Measurements from ENCODE around the gene BRD3.
"Not testable (repeated sequence)": the region's sequence is repeated elsewhere in the genome, so short reads cannot be mapped to it uniquely, and the experiment has no call there.

The BRD3 gene

DNA sequence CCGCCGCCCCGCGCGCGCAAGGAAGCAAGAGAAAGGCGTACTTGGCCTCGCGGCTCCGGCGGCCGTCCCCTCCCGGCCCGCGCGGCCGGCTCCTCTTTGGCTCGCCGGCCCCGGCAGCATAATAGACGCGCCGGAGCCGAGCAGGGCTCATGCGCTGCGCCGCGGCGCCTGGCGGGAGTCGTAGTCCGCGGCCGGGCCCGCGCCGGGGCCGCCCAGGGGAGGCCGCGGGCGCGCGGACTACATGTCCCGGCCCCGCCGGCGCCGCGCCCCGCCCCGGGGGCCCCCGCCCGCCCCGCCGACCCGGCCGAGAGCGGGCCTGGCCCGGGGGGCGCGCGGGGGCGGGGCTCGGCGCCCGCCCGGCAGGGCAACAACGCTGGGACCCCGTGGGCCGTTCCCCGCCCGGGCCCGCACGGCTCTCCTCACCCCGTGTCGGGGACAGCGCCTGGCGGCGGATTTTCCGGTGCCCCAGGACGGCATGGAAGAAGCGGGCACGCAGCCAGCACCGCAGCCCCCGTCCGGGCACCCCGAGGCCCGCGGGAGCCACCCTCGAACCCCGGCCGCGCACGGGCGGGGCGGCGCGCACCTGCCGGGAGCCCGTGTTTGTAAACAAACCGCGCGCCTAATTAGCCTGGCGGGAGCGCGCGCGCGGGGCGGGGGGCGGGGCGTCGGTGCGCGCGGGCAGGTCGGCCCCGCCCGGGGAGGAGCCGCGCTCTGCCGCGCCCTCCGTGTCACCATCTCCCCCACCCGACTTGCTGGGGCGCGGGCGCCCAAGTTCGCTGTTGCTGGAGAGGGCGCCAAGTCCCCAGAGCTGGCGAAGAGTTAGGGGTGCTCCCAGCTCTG, at the start of gene BRD3:
Gene BRD3, minus strand, starts transcription at position 123 of the 840 bp plus-strand sequence. CDS start 14,549 bp downstream, outside the sequence.
- DNase-seq (ENCODE audit: insufficient read length, low spot score) (peak; percentile 85), FAIRE-seq (peak; percentile 4)

DNA sequence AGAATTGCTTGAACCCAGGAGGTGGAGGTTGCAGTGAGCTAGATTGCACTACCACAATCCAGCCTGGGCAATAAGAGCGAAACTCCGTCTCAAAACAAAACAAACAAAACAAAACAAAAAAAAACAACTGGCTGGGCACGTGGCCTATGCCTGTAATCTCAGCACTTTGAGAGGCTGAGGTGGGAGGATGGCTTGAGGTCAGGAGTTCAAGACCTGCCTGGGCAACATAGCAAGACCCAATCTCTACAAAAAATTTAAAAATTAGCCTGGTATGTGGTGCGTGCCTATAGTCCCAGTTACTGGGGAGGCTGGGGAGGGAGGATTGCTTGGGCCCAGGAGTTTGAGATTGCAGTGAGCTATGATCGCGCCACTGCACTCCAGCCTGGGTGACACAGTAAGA, 44.7 kb upstream of the BRD3 start:
- DNase-seq (ENCODE audit: insufficient read length, low spot score) (no peak), FAIRE-seq (no peak)

DNA sequence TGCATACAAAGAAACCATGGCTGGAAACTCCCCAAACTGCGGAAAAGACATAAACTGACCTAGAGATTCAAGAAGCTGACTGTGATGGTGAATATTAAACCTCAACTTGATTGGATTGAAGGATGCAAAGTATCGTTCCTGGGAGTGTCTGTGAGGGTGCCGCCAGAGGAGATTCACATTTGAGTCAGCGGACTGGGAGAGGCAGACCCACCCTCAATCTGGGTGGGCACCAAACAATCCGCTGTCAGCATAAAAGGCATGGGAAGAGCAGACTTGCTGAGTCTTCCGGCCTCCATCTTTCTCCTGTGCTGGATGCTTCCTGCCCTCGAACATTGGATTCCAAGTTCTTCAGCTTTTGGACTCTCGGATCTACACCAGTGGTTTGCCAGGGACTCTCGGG, 43.2 kb upstream of the BRD3 start:
- FAIRE-seq (no peak), DNase-seq (ENCODE audit: insufficient read length, low spot score) (no peak)

DNA sequence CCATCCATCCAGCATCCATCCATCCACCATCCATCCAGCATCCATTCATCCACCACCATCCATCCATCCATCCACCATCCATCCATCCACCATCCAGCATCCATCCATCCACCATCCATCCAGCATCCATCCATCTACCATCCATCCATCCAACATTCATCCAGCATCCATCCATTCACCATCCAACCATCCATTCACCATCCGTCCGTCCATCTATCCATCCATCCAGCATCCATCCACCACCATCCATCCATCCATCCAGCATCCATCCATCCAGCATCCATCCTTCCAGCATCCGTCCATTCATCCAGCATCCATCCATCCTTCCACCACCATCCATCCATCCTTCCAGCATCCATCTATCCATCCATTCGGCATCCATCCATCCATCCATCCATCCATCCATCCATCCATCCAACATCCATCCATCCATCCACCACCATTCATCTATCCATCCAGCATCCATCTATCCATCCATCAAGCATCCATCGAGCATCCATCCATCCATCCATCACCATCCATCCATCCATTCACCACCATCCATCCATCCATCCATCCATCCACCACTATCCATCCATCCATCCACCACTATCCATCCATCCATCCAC, 35.7 kb upstream of the BRD3 start:
- FAIRE-seq (peak; percentile 62), DNase-seq (ENCODE audit: insufficient read length, low spot score) (no peak)

DNA sequence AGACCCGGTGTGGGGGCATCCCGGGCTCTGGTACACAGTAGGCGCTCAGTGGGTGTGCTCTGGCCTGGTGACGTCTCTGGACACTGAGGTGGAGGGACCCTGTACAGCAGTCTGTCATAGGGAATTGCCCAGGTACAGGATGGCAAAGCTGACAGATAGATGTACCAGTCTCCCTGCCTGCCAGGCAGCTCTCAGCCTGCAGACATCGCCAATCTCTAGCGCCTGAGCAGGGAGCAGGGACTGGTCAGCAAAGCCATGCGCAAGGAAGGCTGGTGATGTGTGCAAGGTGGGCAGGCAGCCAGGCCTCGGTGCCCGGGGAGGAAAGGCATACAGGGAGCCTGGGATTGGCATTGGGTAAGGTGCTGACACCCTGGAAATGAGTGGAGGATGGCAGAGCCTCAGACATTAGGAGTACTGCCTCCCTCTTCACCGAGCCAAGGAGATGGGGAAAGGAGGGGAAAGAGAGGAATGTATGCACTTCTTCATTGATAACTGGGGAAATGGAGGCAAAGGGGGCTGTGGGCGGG, 33.9 kb upstream of the BRD3 start:
- DNase-seq (ENCODE audit: insufficient read length, low spot score) (no peak), FAIRE-seq (no peak)

DNA sequence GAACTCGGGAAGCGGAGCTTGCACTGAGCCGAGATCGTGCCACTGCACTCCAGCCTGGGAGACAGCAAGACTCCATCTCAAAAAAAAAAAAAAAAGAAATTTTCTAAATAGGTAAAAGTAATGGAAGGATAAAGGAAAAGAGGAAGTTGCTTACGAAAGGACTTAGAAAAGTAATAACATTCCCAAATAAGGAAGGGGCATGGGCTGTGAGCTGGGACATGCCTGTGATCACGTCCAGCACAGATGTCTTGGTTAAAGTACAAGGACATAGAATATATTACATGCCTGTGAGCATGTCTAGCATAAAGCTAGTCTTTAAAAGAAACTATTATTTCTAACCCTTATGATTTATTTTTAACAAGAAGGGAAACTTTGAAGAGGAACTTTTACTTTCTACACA, 33.3 kb upstream of the BRD3 start:
- not testable (repeated sequence) for FAIRE-seq; DNase-seq (ENCODE audit: insufficient read length, low spot score)

DNA sequence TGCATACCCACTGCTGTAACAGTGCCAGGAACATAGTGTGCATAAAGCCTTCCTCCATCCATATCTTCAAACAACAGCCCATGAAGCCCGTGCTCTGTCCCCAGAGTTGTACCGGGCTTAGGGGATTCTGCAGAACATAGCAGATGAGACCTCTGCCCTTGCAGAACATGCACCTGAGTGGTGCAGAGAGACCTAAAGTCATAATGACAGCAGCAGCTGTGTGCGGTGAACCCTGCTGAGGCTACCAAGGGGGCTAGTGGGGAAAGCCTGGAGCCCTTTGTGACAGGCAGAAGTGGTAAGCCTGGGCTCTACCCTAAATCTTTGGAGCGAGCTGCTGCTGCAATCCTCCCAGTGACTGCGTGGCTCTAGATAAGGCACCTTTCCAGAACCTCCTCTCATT, 32.2 kb upstream of the BRD3 start:
- no peak for FAIRE-seq
- no peak for DNase-seq (ENCODE audit: insufficient read length, low spot score)

DNA sequence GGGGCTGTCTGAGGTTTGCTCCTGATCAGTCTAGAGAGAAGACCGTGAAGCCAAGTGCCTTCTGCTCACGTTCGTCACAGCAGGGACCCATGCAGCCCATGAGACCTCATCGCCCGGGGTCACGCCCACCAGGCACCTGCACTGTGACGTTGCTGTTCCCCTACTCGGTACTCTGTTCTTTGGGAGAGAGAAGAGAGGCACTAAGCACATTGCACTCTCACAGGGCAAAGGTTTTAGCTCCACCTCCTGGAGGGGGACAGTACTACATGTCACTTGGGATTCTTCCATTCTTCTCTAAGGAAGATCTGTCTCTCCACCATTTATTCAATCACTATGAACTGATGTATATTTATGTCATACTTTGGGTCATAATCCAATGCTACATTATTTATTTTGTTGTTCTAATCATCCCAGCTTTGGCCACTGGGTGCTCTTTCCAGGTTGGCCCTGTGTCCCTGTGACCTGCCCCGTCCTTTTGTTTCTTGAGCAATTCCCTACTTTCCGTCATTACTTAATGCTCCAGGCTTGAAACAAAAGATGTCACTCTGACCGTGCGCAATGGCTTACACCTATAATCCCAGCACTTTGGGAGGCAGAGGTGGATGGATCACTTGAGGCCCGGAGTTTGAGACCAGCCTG, 31.4 kb upstream of the BRD3 start:
- peak; percentile 54 for DNase-seq (ENCODE audit: insufficient read length, low spot score)
- no peak for FAIRE-seq

DNA sequence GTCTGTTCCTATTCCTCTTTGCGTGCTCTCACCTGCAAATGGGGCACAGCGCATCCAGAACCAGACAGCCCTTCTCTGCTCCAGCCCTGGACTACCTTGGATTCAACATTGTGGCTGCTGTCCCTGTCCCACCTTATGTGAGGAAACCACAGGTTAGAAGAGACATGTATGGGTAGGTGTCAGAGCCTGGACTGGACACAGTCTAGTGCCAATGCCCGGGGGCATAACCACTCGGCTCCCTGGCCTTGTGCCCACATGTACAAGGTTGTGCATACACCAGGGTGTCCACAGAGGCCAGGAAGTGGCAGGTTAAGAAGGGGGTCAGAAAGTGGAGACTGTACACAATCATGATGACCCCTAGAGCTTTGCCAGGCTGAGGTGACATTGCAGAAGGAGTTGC, 22.1 kb upstream of the BRD3 start:
- DNase-seq (ENCODE audit: insufficient read length, low spot score): no peak

DNA sequence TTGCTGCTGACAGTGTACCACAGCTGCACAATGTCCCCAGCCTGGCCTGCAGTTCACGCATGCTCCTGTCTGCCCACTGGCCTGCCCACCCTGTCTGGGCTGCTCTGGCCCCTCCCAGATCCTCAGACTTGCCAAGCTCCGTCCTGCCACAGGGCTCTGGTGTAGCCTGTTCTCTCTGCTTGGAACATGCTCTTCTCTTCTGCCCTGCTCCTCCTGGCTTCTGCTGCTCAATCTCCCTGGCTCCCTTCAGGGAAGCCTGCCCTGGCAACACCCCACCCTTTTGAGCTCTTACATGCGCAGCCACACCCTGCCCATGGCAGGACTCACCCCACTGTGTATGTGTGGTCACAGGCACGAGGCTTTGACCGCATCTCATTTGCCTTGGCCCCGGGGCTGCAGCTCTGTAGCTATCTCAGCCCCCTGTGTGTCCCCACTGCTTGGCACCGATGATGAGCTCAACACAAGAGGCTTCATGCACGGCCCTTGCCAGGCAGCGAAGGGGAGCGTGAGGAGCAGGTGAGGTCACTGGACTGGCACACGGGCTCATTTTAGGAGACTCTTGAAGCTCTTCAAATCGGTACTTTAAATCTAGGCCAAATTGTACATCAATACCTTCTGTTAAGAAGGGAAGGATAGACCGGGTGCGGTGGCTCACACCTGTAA, 20.4 kb upstream of the BRD3 start:
- FAIRE-seq: no peak
- DNase-seq (ENCODE audit: insufficient read length, low spot score): no peak

More for the DNA sequence above, 22.1 kb upstream of the BRD3 start:
- no peak for FAIRE-seq

DNA sequence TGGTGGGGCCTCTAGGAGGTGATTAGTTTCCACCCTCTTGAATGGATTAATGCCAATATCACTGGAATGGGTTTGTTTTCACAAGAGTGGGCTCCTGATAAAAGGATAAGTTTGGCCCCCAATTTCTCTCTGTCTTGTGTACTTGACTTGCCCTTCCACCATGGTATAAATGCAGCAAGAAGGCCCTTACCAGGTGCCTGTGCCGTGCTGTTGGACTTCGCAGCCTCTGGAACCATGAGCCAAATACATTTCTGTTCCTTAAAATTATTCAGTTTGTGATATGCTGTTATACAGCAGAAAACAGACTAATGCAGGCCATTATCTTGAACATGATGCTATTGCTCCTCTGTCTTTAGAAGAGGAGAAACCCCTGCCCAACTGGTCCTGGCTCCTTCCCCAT, 17.8 kb upstream of the BRD3 start:
- FAIRE-seq (no peak), DNase-seq (ENCODE audit: insufficient read length, low spot score) (no peak)

DNA sequence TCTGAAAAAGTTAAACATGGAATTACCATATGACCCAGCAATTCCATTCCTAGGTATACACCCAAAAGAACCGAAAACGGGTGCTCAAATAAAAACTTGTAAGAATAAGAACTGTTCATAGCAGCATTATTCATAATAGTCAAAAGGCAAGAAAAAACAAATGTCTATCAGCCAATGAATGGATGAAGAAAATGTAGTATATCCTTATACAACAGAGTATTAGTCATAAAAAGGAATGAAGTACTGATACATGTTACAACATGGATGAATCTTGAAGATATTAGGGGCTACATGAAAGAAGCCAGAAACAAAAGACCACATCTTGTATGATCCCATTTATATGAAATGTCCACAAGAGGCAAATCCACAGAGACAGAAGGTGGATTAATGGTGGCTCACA, 15.6 kb upstream of the BRD3 start:
- FAIRE-seq: no peak
- DNase-seq (ENCODE audit: insufficient read length, low spot score): no peak

DNA sequence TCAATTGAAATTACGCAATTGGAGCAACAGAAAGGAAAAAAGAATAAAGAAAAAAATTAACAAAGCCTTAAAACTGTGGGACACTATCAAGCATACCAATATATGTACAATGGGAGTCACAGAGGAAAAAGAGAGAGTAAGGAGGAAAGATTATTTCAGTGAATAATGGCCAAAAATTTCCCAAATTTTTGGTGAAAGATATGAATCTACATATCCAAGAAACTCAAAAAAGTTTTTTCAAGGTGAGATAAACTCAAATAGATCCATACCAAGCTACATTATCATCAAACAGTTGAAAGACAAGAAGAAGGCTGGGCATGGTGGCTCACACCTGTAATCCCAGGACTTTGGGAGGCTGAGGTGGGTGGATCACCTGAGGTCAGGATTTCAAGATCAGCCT, 8.8 kb upstream of the BRD3 start:
- DNase-seq (ENCODE audit: insufficient read length, low spot score) (no peak), FAIRE-seq (no peak)

DNA sequence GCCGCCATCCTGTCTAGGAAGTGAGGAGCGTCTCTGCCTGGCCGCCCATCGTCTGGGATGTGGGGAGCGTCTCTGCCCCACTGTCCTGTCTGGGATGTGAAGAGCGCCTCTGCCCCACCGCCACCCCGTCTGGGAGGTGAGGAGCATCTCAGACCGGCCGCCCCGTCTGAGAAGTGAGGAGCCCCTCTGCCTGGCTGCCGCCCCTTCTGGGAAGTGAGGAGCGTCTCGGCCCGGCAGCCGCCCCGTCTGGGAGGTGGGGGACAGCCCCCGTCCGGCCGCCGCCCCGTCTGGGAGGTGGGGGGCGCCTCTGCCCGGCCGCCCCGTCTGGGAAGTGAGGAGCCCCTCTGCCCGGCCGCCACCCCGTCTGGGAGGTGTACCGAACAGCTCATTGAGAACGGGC, 7.9 kb upstream of the BRD3 start:
- not testable (repeated sequence) for FAIRE-seq; DNase-seq (ENCODE audit: insufficient read length, low spot score)

DNA sequence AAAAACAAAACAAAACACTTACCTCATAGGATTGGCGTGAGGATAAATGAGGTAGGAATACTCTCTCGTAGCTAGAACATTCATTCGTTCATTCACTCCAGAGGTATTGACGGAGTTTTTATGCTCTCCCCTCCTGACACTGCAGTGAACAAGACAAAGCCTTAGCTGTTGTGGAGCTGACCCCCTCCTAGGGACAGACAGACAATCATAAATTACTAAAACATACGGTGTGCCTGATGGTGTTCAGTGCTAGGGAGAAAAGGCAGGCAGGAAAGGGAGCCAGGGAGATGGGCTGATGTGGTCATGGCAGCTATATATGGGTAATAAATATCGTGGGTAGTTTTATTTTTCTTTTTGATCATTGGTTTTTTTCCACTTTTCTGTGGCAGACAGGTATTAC, 5.7 kb upstream of the BRD3 start:
- no peak for DNase-seq (ENCODE audit: insufficient read length, low spot score)
- no peak for FAIRE-seq

DNA sequence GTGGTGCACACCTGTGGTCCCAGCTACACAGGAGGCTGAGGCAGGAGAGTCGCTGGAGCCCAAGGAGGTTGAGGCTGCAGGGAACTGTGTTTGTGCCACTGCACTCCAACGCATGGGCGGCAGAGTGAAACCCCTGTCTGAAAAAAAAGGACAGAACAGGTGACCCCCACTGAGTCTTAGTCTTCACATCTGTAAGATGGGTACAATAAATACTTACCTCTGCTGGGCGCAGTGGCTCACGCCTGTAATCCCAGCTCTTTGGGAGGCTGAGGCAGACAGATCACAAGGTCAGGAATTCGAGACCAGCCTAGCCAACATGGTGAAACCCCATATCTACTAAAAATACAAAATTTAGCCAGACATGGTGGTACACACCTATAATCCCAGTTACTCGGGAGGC, 4.9 kb upstream of the BRD3 start:
- not testable (repeated sequence) for FAIRE-seq; DNase-seq (ENCODE audit: insufficient read length, low spot score)

DNA sequence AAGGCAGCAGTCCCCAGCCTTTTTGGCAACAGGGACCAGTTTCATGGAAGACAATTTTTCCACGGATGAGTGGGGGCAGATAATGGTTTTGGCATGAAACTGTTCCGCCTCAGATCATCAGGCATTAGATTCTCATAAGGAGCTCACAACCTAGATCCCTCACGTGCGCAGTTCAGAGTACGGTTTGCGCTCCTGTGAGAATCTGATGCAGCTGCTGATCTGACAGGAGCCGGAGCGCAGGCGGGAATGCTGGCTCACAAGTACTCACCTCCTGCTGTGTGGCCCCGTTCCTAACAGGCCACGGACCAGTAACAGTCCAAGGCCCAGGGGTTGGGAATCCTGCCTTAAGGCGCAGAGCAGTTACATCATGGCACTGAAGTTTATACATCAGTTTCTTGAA, 3.3 kb upstream of the BRD3 start:
- no peak for FAIRE-seq
- no peak for DNase-seq (ENCODE audit: insufficient read length, low spot score)

DNA sequence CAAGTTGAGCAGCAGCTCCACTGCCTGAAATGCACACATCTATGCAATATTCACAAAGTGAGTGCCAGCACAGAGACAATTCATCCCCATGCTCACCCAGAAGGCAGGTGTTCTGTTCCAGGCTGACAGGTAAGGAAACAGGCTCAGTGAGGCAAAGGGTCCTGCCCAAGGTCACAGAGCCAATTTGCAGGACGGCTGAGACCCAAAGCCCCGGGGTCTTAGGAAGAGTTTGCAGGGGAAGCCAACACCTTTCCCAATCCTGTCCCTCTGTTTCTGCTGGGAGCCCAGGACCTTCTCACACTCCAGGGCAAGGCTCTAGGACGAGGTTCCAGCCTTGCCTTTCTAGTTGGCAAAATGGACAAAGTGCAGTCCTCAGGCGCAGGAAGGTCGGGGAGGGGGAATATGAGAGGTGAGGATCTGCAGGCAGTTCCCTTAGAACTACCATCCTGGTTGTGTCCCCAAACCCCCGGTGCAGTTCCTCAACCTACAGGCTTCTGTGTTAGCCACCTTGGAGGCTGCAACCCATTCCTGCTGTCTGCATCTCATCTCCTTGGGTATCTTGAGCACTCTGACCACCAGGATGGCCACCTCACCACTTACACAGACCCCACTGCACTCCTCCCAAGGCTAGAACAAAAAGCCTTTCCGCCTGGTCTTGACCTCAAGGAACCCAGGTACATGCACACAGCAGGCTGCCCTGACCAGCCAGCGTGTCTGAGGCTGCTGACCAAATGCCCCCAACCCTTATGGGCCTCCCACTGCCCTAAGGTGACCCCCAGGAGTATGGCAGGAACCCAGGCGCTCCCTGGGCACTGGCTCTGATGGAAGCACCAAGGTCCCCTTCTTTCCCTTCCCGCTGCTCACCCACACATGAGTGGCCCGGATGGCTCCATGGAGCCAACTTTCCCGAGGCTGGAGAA, 1.9 kb upstream of the BRD3 start:
- no peak for DNase-seq (ENCODE audit: insufficient read length, low spot score)
- no peak for FAIRE-seq

DNA sequence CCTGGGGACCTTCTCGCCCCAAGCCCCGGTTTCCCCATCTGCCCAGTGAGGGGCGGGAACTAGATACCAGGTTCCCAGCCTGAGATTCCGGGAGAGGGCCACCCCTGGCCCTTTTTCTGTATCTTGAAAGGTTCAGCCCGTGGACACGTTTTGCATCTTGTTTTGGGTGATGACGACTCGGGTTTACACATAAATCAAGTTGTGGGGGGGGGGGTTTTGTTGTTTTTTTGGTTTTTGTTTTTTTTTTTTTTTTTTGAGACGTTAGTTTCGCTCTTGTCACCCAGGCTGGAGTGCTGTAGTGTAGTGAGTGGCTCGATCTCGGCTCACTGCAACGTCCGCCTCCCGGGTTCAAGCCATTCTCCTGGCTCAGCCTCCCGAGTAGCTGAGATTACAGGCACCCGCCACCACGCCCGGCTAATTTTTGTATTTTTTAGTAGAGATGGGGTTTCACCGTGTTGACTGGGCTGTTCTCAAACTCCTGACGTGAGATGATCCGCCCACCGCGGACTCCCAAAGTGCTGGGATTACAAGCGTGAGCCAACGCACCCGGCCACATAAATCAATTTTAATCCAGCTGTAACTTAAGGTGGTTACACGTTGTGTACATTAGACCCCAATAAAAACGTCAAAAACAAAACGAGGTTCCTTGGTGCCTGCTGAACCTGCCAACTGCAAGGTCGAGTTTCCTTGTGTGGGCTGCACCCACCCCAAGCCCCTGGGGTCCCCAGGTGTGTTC, 1.1 kb upstream of the BRD3 start:
- no peak for DNase-seq (ENCODE audit: insufficient read length, low spot score)
- FAIRE-seq: no peak

Measured in HTR-8/SVneo (cell line).